Stimulated activated CD8-positive, alpha-beta memory T cell treated with anti-CD3 and anti-CD28 coated beads, Interleukin-15, amount 100 ng/mL, for 1 hour (primary cell): ENCODE data around the gene PCP4L1.
"Not testable (repeated sequence)": the region's sequence is repeated elsewhere in the genome, so short reads cannot be mapped to it uniquely, and the experiment has no call there.

Experiments used
- DNase-seq: peaks from one replicate; pipeline ENCODE4 v3.0.0-alpha.2; 2020; ENCODE audit warnings: low read depth

The PCP4L1 gene

GRCh38 chr1:161315841-161316674 is 57.5 kb downstream of the PCP4L1 start:
- DNase-seq: not testable (repeated sequence)

- DNase-seq: no peak
Observed at GRCh38 chr1:161324020-161324419, 65.5 kb downstream of the PCP4L1 start.

DNA sequence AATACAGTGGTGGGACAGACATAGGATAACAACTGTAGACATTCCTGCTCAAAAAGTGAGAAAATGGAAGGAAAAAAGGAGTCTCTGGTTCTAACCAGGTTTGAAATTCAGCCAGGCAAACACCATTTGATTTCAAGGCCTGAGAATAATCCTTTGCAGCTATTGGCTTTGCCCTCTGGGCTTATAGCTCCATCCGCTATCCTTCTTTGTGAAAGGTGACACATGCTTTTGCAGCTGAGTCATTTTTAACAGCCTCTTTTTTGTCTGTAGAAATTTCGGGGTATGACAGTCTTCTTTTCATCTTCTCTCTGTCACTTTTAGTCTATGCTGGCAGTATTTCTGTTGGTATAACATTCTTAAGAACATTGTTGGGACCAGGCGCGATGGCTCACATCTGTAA is 71.8 kb downstream of the PCP4L1 start:
- DNase-seq: no peak

- DNase-seq: no peak
Observed at GRCh38 chr1:161333166-161333565, 74.6 kb downstream of the PCP4L1 start.
